Stimulated activated CD8-positive, alpha-beta memory T cell treated with anti-CD3 and anti-CD28 coated beads, Interleukin-4, amount 100 ng/mL, for 24 hours (primary cell): Measurements from ENCODE around the gene PIGH.
"Not testable (repeated sequence)": the region's sequence is repeated elsewhere in the genome, so short reads cannot be mapped to it uniquely, and the experiment has no call there.

Source experiments
- DNase-seq: peaks from one replicate; pipeline ENCODE4 v3.0.0-alpha.2; 2020; ENCODE audit warnings: low read depth

Gene PIGH

DNA sequence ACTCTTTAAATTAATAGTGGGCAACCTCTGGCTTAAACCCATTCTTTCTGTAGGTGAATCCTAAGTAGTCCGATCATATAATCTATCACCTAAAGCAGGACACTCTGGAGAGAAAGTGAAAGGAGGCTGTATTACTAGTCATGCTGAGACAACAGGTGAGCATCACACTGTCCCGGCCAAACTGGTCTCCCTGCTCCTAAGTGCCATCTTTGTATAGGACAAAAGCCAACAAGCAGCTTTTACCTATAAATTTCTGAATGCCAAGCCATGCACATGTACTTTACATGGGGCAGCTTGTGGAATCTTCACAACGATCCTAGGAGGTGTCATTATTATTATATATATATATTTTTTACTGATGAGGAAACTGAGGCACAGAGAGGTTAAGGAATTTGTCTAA, 48.9 kb downstream of the PIGH start:
- no peak for DNase-seq

- DNase-seq, result no peak
Observed at GRCh38 chr14:67549734-67550133, 50.3 kb downstream of the PIGH start.

DNA sequence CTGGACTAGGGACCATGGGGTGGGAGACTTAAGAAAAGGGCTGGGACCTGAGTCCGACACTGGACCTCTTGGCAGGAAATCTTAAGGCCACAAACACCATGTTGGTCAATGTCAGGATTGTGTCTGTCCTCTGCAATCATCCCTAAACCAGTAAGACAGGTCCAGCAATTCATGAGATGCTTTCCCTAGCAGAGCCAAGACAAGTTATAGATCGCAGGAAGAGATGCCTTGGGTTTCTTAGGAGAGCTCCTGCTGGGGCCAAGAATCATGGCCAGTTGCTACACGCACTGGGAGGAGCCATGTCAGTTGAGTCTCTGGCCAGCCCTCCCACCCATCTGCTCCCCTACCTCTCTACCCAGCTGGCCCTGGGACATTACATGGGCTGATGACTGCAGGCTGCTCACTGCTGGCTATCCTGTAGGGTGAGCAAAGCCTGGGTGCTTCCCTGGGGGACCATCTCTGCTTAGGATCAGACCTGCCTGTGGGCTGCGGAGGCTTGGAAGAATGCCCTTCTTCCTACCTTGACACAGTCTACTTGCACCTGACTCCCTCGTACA, 52.8 kb downstream of the PIGH start:
- no peak for DNase-seq

GRCh38 chr14:67544590-67544989, 55.5 kb downstream of the PIGH start:
- no peak for DNase-seq

- not testable (repeated sequence) for DNase-seq
Observed at GRCh38 chr14:67542620-67543019, 57.4 kb downstream of the PIGH start.

DNA sequence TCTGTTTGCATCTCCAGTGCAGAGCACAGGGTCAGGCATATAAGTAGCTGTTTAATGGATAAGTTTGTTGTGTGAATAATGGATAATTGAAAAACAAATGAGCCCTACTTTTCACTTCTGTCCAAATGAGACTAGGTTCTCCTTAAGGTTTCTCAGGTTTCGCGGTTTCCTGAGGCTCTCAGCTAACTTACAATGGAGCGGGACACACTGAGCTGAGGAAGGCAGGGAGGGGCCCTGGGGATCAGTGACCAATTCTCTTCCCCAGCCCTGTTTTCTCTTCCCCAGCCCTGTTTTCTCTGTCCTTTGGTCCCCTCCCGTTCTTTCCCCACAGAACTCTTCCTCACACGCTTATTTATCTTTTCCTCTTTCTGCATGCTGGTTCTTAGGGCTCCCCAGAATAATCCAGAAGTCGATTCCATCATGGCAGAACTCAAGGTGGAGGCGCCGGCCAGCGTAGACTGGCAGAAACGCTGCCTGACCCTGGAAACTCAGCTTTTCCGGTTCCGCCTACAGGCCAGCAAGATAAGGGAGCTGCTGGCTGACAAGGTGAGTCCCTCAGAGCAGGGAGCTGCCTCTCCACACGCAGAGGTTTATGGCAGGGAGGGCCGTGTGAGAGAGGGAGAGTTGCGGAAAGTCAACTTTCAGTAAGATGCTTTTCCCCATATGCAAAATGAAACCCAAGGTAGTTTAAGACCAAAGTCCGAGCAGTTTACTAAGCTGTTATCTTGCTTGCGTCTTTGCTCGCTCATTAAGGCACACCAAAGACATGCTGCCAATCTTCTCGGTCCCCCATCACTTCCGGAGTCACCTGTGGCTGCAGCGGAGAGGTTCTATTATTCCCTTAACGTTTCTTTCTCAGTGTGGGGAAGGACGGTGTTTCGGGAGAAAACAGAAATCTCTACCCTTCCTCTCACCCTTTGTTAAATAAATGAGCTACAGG, 58.4 kb downstream of the PIGH start:
- no peak for DNase-seq
